ENCODE results near the gene CASP7. TPM values are rescaled to one million over a fixed set of nuclear protein-coding genes. Genes with fewer than 3 reads are reported as not detected.
"Not testable (repeated sequence)": the region's sequence is repeated elsewhere in the genome, so short reads cannot be mapped to it uniquely, and the experiment has no call there.

The CASP7 gene
- total RNA-seq, 6 donors from 2014 or later: 17.4 to 35.1 (median 29.6) TPM

DNA sequence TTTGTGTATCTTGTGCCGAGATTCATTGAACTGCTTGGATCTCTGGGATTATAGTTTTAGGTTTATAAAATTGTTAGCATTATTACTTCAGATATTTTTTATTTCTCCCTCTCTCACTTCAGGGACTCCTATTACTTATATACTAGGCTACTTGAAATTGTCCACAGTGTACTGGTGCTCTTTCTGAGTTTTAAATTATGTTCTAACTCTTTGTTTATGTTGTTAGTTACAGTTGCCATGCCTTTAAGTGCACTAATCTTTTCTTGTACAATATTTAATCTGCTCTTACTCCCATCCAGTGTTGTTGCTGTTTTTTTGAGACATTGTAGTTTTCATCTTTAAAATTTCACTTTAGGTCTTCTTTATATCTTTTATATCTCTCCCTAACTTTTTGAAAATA is 84.9 kb downstream of the CASP7 start:
- peaks cover 0 to 3% (median 0%) of the 10 kb centered on the region in 4 donors for H3K9me3 ChIP-seq
- H3K4me1 ChIP-seq: no peaks in the 10 kb centered on the region
- 64 to 75% methylated on average over 1 of the region's 1 CpG for WGBS, 2 donors
- no peak for TF ChIP-seq EP300 (IDR thresholded peaks at IDR 0.05)
- no peak for TF ChIP-seq POLR2A (IDR thresholded peaks at IDR 0.05)
- no peak for TF ChIP-seq POLR2AphosphoS5 (IDR thresholded peaks at IDR 0.05)
- TF ChIP-seq, protein P1, sequence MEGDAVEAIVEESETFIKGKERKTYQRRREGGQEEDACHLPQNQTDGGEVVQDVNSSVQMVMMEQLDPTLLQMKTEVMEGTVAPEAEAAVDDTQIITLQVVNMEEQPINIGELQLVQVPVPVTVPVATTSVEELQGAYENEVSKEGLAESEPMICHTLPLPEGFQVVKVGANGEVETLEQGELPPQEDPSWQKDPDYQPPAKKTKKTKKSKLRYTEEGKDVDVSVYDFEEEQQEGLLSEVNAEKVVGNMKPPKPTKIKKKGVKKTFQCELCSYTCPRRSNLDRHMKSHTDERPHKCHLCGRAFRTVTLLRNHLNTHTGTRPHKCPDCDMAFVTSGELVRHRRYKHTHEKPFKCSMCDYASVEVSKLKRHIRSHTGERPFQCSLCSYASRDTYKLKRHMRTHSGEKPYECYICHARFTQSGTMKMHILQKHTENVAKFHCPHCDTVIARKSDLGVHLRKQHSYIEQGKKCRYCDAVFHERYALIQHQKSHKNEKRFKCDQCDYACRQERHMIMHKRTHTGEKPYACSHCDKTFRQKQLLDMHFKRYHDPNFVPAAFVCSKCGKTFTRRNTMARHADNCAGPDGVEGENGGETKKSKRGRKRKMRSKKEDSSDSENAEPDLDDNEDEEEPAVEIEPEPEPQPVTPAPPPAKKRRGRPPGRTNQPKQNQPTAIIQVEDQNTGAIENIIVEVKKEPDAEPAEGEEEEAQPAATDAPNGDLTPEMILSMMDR (IDR thresholded peaks at IDR 0.05): no peak
- H3K27ac ChIP-seq: no peak overlapping the region
- H3K4me3 ChIP-seq: no peak overlapping the region
- DNase-seq (no peak), ATAC-seq (ENCODE audit: low FRiP score in 2 of 2) (no peak)
- no peaks in the 10 kb centered on the region for H3K36me3 ChIP-seq
- H3K27me3 ChIP-seq: no peaks in the 10 kb centered on the region

DNA sequence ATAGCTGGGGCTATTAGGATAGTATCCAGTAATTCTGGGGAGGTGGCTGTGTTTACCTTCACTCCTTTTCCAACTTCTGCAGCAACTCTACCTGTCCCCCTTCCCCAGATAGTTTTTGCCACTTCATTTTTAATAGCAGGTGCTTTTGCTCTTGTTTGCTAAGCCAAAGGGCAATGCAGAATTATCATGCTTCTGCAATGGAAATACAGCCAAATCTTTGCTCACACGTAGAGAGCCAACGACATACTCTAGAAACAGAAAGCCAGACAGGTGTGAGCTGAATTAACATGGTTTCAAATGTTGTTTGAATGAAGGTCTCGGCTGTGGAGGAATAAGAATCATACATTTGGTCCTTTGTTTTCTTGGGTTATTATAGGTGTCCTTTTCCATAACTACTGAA is 86.2 kb downstream of the CASP7 start:
- WGBS, 2 donors: 60 to 63% methylated on average over 3 of the region's 3 CpGs
- DNase-seq (no peak), ATAC-seq (ENCODE audit: low FRiP score in 2 of 2) (no peak)
- H3K27me3 ChIP-seq: no peaks in the 10 kb centered on the region
- H3K36me3 ChIP-seq: no peaks in the 10 kb centered on the region
- no peak overlapping the region for H3K4me3 ChIP-seq
- no peak for TF ChIP-seq POLR2AphosphoS5 (IDR thresholded peaks at IDR 0.05)
- TF ChIP-seq EP300 (IDR thresholded peaks at IDR 0.05): no peak
- TF ChIP-seq POLR2A (IDR thresholded peaks at IDR 0.05): no peak
- TF ChIP-seq, protein P1 (IDR thresholded peaks at IDR 0.05): no peak
- H3K4me1 ChIP-seq: no peaks in the 10 kb centered on the region
- peaks cover 0 to 3% (median 0%) of the 10 kb centered on the region in 4 donors for H3K9me3 ChIP-seq
- H3K27ac ChIP-seq: no peak overlapping the region

DNA sequence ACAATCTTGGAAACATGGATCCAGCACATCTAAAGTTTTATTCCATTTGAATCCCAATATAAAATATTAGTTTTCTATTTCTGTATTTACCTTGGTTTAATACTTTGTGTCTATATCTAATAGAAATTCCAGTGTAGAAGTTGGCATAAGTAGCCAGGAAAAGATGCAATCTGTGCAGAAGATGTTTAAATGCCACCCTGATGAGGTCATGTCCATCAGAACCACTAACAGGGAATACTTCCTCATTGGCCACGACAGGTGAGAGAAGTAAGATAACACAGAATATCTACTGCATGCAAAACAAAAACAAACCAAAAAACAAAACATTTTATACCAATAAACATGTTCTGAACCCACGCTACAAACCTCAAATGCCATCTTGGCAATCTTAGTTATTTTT is 87.5 kb downstream of the CASP7 start:
- TF ChIP-seq EP300 (IDR thresholded peaks at IDR 0.05) (no peak), POLR2A (IDR thresholded peaks at IDR 0.05) (no peak), POLR2AphosphoS5 (IDR thresholded peaks at IDR 0.05) (no peak)
- TF ChIP-seq, protein P1 (IDR thresholded peaks at IDR 0.05): no peak
- H3K27me3 ChIP-seq: no peaks in the 10 kb centered on the region
- no peaks in the 10 kb centered on the region for H3K4me1 ChIP-seq
- peaks cover 0 to 3% (median 0%) of the 10 kb centered on the region in 4 donors for H3K9me3 ChIP-seq
- no peak overlapping the region for H3K27ac ChIP-seq
- no peaks in the 10 kb centered on the region for H3K36me3 ChIP-seq
- DNase-seq (no peak), ATAC-seq (ENCODE audit: low FRiP score in 2 of 2) (no peak)
- WGBS, 2 donors: 61 to 71% methylated on average over 2 of the region's 2 CpGs
- H3K4me3 ChIP-seq: no peak overlapping the region

DNA sequence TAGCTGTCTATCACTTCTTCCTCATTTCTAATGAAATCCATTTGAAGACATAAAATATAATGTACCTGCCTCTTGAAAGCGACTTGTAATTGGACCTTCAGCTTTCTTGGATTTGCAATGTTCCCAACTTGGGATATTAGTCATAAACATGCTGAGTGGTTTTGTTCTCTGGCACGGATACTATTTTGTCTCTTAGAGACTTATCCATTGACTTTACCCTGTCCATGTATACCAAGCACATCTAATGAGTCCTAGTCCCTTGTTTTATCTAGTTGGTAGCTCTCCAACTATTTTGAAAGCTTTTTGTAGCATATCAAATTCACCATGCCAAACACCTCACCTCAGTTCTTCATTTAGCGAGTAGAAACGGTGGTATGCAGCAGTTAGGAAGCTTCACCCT is 90.6 kb downstream of the CASP7 start:
- TF ChIP-seq POLR2A (IDR thresholded peaks at IDR 0.05) (no peak), POLR2AphosphoS5 (IDR thresholded peaks at IDR 0.05) (no peak), EP300 (IDR thresholded peaks at IDR 0.05) (no peak)
- TF ChIP-seq, protein P1 (IDR thresholded peaks at IDR 0.05): no peak
- Histone ChIP-seq H3K27me3 (no peaks in the 10 kb centered on the region), H3K27ac (no peak overlapping the region), H3K4me1 (no peaks in the 10 kb centered on the region), H3K36me3 (no peaks in the 10 kb centered on the region), H3K4me3 (no peak overlapping the region), H3K9me3 (no peaks in the 10 kb centered on the region)
- no peak for DNase-seq
- ATAC-seq (ENCODE audit: low FRiP score in 2 of 2): no peak
- 72 to 76% methylated on average over 4 of the region's 4 CpGs for WGBS, 2 donors

DNA sequence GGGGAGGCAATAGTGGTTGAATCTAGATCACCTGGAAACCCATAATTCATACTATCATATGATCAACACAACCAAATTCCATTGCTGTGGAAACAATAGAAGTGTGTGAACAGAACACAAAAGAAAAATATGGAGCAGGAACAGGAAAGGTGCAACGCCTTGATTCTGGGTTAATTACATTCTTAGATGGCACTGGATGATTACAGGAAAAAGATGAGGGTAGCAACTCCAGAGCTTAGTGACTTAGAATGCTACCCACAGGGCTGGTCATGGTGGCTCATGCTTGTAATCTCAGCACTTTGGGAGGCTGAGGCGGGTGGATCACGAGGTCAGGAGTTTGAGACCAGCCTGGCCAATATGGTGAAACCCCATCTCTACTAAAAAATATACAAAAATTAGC is 91.4 kb downstream of the CASP7 start:
- not testable (repeated sequence) for H3K4me3 ChIP-seq; ATAC-seq (ENCODE audit: low FRiP score in 2 of 2); H3K27me3 ChIP-seq; H3K4me1 ChIP-seq; H3K36me3 ChIP-seq; DNase-seq; H3K9me3 ChIP-seq; H3K27ac ChIP-seq
- 78 to 90% methylated on average over 3 of the region's 3 CpGs for WGBS, 2 donors
